ENCODE measurements around the gene MST1R.

DNA sequence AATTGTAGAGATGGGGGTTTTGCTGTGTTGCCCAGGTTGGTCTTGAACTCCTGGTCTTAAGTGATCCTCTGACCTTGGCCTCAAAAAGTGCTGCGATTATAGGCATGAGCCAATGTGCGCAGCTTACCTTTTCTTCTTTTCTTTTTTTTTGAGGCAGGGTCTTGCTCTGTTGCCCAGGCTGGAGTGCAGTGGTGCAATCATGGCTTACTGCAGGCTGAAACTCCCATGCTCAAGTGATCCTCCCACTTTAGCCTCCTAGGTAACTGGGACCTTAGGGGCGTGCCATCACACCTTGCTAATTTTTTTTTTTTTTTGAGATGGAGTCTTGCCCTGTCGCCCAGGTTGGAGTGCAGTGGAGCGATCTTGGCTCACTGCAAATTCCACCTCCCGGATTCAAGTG is 49.3 kb upstream of the MST1R start:
- no peak for TF ChIP-seq EZH2 (IDR thresholded peaks at IDR 0.05; ENCODE audit: low read depth, unreplicated experiment)
- TF ChIP-seq, protein P1, sequence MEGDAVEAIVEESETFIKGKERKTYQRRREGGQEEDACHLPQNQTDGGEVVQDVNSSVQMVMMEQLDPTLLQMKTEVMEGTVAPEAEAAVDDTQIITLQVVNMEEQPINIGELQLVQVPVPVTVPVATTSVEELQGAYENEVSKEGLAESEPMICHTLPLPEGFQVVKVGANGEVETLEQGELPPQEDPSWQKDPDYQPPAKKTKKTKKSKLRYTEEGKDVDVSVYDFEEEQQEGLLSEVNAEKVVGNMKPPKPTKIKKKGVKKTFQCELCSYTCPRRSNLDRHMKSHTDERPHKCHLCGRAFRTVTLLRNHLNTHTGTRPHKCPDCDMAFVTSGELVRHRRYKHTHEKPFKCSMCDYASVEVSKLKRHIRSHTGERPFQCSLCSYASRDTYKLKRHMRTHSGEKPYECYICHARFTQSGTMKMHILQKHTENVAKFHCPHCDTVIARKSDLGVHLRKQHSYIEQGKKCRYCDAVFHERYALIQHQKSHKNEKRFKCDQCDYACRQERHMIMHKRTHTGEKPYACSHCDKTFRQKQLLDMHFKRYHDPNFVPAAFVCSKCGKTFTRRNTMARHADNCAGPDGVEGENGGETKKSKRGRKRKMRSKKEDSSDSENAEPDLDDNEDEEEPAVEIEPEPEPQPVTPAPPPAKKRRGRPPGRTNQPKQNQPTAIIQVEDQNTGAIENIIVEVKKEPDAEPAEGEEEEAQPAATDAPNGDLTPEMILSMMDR (conservative IDR thresholded peaks at IDR 0.05; ENCODE audit: low read depth in 2 of 2) = no peak
- no peak for TF ChIP-seq EZH2phosphoT487 (IDR thresholded peaks at IDR 0.05; ENCODE audit: unreplicated experiment)
- no peak for TF ChIP-seq JUNB (IDR thresholded peaks at IDR 0.05; ENCODE audit: unreplicated experiment)
- TF ChIP-seq REST (IDR thresholded peaks at IDR 0.05; ENCODE audit: unreplicated experiment) = no peak
- TF ChIP-seq CREB1 (CRISPR knock-in tag; IDR thresholded peaks at IDR 0.05; ENCODE audit: low read depth) = no peak
- TF ChIP-seq POLR2AphosphoS5 (IDR thresholded peaks at IDR 0.05; ENCODE audit: low read depth) = no peak
- TF ChIP-seq, protein P2, sequence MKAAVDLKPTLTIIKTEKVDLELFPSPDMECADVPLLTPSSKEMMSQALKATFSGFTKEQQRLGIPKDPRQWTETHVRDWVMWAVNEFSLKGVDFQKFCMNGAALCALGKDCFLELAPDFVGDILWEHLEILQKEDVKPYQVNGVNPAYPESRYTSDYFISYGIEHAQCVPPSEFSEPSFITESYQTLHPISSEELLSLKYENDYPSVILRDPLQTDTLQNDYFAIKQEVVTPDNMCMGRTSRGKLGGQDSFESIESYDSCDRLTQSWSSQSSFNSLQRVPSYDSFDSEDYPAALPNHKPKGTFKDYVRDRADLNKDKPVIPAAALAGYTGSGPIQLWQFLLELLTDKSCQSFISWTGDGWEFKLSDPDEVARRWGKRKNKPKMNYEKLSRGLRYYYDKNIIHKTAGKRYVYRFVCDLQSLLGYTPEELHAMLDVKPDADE (IDR thresholded peaks at IDR 0.05) = no peak
